Measurements from ENCODE around the gene CTH. TPM values are rescaled to one million over a fixed set of nuclear protein-coding genes. Genes with fewer than 3 reads are reported as not detected.

CTH gene
- total and polyA plus RNA-seq, 11 donors = 0.74 to 3.9 (median 1.6) TPM

DNA sequence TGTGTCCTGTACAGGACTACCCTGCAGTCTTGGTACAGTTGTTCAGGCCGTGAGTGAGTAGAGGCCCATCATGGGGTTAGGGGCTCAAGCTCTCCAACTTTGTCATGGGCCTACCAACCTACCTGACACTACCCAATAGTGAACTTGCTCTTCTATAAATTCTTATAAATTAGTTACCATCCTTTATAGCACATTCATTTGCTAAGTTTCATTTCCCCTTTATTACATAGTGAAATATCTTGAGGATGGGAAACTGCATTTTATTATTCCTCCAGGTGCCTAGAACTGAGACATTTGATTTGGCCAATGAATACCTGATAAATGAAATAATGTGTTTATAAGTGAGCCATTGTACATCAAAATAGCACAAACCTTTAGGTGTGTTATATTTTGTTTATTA lies 9.1 kb upstream of the CTH start:
- Histone ChIP-seq H3K9me3 (no peaks in the 10 kb centered on the region), H3K4me1 (no peaks in the 10 kb centered on the region), H3K27ac (no peak overlapping the region), H3K27me3 (no peaks in the 10 kb centered on the region), H3K36me3 (no peaks in the 10 kb centered on the region), H3K4me3 (no peak overlapping the region)
- WGBS, 4 donors = 79 to 91% (median 82%) methylated on average over 1 of the region's 1 CpG
- DNase-seq (no peak), ATAC-seq (no peak)
- TF ChIP-seq, protein P1, sequence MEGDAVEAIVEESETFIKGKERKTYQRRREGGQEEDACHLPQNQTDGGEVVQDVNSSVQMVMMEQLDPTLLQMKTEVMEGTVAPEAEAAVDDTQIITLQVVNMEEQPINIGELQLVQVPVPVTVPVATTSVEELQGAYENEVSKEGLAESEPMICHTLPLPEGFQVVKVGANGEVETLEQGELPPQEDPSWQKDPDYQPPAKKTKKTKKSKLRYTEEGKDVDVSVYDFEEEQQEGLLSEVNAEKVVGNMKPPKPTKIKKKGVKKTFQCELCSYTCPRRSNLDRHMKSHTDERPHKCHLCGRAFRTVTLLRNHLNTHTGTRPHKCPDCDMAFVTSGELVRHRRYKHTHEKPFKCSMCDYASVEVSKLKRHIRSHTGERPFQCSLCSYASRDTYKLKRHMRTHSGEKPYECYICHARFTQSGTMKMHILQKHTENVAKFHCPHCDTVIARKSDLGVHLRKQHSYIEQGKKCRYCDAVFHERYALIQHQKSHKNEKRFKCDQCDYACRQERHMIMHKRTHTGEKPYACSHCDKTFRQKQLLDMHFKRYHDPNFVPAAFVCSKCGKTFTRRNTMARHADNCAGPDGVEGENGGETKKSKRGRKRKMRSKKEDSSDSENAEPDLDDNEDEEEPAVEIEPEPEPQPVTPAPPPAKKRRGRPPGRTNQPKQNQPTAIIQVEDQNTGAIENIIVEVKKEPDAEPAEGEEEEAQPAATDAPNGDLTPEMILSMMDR (IDR thresholded peaks at IDR 0.05) = no peak
- no peak for TF ChIP-seq POLR2A (IDR thresholded peaks at IDR 0.05)
- intact Hi-C loops (cut with DNase I) = no loop called here

DNA sequence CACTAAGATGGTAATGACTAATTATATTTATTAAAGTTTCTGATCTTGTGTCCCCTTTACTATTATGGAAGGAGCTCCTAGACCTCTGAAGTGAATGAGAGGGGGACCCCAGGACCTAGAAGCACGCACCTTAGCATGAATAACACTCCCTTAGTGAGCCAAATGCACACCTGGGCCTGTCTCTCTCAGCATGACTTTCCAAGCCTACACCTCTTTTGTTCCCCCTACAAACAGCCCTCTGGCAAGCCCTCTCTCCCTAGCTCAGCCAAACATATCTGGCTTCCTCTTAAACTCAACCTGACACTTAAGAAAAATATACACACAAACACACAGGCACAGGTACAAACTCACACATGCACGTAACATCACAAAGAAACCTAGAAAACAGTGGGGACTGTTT lies 7.3 kb upstream of the CTH start:
- TF ChIP-seq POLR2A (IDR thresholded peaks at IDR 0.05) = no peak
- TF ChIP-seq, protein P1 (IDR thresholded peaks at IDR 0.05) = no peak
- DNase-seq (no peak), ATAC-seq (no peak)
- no peaks in the 10 kb centered on the region for H3K36me3 ChIP-seq
- H3K9me3 ChIP-seq = no peaks in the 10 kb centered on the region
- H3K4me1 ChIP-seq = no peaks in the 10 kb centered on the region
- intact Hi-C loops (cut with DNase I) = no loop called here
- WGBS, 4 donors = 72 to 90% (median 86%) methylated on average over 2 of the region's 2 CpGs
- H3K4me3 ChIP-seq = no peak overlapping the region
- H3K27me3 ChIP-seq = no peaks in the 10 kb centered on the region
- no peak overlapping the region for H3K27ac ChIP-seq

DNA sequence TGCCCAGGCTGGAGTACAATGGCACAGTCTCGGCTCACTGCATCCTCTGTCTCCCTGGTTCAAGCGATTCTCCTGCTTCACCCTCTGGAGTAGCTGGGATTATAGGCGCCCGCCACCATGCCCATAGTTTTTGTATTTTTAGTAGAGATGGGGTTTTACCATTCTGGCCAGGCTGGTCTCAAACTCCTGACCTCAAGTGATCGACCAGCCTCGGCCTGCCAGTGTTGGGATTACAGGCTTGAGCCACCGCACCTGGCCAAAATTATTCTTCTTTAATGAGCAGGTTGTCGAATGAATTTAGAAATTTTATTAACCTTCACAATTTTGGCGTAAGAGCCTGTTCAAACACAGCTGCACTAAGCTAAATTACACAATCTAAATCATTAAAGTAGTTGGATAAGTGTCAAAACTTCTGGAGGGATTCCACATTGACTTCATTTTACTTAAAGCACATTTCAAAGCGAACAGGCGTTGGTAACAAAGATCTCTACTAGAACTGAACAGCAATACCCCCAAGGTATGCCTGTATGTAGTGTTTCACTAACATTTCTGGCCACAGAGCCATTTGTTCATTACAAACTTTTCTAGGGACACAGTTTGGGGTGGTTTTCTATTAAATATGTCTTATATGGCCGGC lies 5.2 kb upstream of the CTH start:
- DNase-seq (no peak), ATAC-seq (no peak)
- no peaks in the 10 kb centered on the region for H3K36me3 ChIP-seq
- TF ChIP-seq, protein P1 (IDR thresholded peaks at IDR 0.05) = no peak
- no peak for TF ChIP-seq POLR2A (IDR thresholded peaks at IDR 0.05)
- no peaks in the 10 kb centered on the region for H3K27me3 ChIP-seq
- H3K4me3 ChIP-seq = no peak overlapping the region
- no peak overlapping the region for H3K27ac ChIP-seq
- H3K9me3 ChIP-seq = no peaks in the 10 kb centered on the region
- WGBS, 4 donors = 89 to 95% (median 90%) methylated on average over 12 of the region's 12 CpGs
- intact Hi-C loops (cut with DNase I) = no loop called here
- H3K4me1 ChIP-seq = peaks cover 0 to 7% (median 5%) of the 10 kb centered on the region in 12 donors

DNA sequence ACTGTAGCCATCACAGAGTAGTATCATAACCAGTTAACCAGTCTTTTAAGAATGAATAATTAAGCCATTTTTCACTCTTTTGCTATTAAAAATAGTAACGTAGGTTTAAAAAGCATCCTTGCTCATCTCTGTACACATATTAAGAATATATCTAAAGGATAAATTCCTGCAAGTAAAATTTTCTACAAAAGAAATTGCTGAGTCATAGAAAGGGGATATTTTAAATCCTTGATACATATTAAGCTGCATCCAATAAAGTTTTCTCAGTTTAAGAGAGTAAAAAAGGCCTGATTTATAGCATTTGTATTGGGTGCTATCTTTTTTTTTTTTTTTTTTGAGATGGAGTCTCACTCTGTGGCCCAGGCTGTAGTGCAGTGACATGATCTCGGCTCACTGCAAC lies 1.9 kb upstream of the CTH start:
- H3K4me3 ChIP-seq = no peak overlapping the region
- no peak for ATAC-seq
- TF ChIP-seq POLR2A (IDR thresholded peaks at IDR 0.05) = no peak
- TF ChIP-seq, protein P1 (IDR thresholded peaks at IDR 0.05) = no peak
- no peak overlapping the region for H3K27ac ChIP-seq
- intact Hi-C loops (cut with DNase I) = no loop called here
- no peaks in the 10 kb centered on the region for H3K36me3 ChIP-seq
- WGBS, 4 donors = 94 to 99% (median 96%) methylated on average over 2 of the region's 2 CpGs
- H3K4me1 ChIP-seq = peaks cover 0 to 22% (median 13%) of the 10 kb centered on the region in 12 donors
- H3K9me3 ChIP-seq = no peaks in the 10 kb centered on the region
- no peaks in the 10 kb centered on the region for H3K27me3 ChIP-seq
- no peak for DNase-seq
